NCI-H1930 (cell line): Measurements from ENCODE around the gene TMEM132D.

Experiments used
- DNase-seq, 2 experiments: peaks; one replicate each; lab custom pipeline; 2025; lab: John Stamatoyannopoulos, UW

TMEM132D gene

GRCh38 chr12:129337413-129337812 lies 566.4 kb downstream of the TMEM132D start:
- no peak for DNase-seq

GRCh38 chr12:129335773-129336172 lies 568.1 kb downstream of the TMEM132D start:
- no peak for DNase-seq

GRCh38 chr12:129332286-129332685 lies 571.5 kb downstream of the TMEM132D start:
- DNase-seq: no peak

DNA sequence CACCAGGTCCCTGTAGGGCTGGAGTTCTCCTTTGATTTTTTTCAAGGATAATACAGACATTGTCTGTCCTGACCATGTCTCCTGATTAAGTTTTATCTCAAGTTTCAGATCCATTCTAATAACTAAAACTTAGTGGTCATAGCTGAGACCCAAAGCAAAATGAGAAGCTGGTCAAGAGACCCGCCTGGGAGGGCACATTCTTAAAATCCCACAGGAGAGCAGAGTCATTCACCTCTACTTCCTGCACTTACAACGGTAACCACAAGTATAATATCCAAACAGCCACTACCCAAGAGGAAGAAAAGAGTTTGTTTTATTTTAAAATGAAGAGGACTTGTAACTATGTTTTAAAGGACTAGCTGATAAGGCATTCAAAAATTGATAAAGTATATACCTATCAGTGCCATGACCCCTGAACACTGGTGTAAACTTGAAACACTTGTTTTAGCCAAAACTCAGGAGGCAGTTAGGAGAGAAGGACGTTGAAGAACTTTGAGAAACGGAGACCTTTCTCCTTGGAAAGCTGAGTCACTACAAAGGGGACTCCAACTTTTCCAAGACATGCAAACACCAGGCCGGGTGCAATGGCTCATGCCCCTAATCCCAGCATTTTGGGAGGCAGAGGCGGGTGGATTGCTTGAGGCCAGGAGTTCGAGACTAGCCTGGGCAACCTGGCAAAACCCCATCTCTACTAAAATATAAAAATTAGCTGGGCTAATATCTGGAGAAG lies 572.3 kb downstream of the TMEM132D start:
- DNase-seq: no peak

GRCh38 chr12:129328235-129328634 lies 575.6 kb downstream of the TMEM132D start:
- no peak for DNase-seq

GRCh38 chr12:129325566-129325965 lies 578.3 kb downstream of the TMEM132D start:
- DNase-seq: no peak

DNA sequence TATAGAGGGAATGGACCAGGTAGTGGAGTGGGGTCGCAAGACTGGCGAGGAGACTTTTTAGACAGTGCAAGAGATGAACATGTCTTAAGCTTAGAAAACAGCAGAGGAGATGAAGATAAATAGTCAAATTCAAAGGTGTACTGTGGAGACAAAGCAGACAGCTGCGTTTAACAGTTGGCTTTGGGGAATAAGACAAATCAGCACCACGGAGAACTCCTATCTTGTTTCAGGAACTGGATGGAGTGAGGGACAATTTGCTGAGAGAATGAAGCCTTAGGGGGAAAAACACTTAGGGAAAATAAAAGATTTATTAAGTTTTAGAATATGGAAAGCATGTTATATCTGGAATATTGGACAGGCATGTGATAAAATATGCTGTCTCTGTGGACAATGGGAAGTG lies 591.8 kb downstream of the TMEM132D start:
- no peak for DNase-seq

- no peak for DNase-seq
Observed at GRCh38 chr12:129310346-129310745, 593.5 kb downstream of the TMEM132D start.

DNA sequence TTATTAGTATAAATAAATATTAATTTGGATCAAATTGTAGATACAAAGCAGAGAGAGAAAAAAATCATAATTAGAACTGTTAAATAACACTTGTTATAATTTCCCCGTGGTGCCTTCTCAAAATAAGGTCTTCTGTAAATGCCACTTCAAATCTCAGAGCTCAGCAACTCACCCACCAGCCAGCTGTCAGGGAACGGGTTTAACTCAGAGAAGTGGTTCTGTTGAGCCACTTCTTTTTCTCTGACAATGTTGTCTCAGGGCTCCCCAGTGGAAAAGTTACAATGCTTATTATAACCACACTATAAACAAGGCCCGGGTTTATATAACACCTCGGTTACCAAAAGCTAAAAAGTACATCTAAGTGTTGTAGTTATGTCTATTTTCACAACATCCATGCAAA lies 598.0 kb downstream of the TMEM132D start:
- no peak for DNase-seq

DNA sequence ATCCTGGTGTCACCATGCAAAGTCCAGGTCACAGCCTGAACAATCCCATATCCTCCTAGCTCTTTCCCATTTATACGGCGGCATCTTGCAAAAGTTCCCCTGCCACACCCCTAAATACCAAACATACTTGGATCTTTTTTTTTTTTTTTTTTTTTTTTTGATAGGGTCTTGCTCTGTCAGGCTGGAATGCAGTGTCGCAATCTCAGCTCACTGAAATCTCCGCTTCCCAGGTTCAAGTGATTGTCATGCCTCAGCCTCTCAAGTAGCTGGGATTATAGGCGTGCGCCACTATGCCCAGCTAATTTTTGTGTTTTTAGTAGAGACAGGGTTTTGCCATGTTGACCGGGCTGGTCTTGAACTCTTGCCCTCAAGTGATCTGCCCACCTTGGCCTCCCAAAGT lies 599.3 kb downstream of the TMEM132D start:
- DNase-seq: no peak

DNA sequence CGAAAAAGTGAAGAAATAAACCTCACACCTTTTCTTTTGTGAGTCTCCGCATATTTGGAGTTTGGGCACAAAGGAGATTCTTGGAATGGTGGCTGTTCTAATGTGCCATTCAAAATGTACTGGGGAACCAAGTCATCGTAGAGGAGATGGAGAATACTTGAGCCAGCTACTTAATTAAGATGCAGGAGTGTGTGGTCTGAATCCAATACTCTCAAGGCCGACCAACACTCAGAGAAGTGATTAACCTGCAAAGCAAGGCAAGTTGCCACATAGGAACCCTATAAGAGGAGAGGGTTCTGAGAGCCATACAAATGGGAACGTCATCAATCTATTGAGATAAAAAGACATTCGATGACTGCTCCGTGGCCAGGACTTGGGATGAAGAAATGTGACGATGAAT lies 603.8 kb downstream of the TMEM132D start:
- no peak for DNase-seq

DNA sequence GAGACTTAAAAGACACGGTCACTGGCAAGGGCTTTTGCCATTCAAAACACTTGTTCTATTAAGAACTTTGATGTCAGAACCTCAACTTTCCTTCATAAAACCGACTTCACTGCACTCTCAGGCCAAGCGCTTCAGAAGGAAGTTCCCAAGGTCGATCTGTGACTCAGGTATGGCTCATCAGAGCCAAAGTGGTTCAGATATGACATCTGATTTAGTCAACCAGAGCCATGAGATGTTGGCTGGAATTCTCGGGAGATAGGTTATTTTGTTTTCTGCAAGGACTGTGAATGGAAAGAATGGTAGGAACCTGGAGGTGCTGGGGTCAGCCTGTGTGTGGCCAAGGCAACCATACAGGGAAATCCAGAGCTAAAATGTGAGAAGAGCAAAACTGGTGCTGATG lies 604.9 kb downstream of the TMEM132D start:
- DNase-seq: no peak

- no peak for DNase-seq
Observed at GRCh38 chr12:129296671-129297070, 607.2 kb downstream of the TMEM132D start.

- no peak for DNase-seq
Observed at GRCh38 chr12:129294868-129295267, 609.0 kb downstream of the TMEM132D start.

DNA sequence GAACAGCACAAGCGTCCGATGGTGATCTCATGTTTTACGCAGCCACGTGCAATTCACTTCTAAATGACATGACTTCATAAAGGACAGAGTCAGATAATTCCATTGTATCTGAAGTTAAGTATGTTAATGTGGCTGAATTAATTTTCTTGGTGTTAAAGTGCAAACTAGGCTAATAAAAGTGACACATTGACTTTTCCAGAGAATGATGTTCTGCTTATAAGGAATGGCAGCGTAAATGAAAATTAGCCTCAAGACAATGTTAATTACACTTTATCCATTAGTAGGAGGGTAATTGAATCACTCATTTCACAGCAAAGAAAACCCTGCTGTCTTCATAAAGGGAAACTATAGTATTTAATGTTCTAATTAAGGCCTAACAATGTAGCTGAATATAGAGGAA lies 624.1 kb downstream of the TMEM132D start:
- no peak for DNase-seq

DNA sequence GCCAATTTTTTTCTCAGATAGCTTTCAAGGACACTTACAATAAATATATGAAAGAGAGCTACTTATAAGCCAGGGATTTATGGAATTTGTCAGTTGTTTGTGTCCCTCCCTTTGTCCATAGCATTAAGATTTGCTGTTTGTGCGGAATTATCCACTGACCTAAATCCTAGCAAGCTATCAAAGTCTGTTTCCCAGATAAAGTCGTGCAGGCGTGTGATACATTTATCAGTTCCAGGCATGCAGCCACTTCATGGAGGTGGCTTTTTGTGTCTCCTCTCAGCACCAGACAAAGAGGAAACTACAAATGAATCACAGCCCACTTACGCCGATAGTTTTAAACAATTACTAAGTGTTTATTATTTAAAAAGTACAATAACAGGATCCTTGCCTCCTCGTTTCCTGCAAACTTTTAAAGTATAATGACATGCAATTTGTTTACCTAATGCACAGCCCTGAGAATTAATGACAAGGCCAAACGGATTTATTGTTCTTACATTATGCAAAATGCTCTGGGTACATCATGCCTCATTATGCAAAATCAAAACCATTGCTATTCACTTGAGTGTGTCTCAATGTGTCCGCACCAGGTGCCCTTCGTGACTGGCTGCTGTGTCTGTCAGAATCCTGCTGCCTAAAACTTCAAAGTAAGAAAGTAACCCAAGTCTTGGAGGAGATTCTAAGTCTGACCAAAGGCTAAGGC lies 627.3 kb downstream of the TMEM132D start:
- no peak for DNase-seq

- no peak for DNase-seq
Observed at GRCh38 chr12:129269756-129270495, 633.9 kb downstream of the TMEM132D start.

GRCh38 chr12:129258781-129259318 lies 645.0 kb downstream of the TMEM132D start:
- no peak for DNase-seq

DNA sequence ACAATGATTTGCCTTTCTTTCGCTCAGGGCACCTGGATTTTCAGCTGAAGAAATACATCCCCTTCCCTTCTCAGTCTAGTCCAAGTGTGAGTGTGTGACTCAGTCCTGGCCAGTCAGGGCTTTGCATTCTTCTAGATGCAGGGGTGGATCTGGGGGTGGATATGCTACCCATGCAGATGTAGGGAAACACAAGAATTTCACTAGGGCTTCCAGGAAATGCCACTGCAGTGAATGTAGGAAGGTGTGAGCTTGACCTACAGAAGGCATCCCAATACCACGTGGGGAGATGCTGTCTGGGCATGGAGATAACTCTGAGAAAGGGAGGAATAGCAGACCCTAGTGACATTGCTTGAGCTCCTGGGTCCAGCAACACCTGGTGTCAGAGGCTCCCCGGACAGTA lies 646.3 kb downstream of the TMEM132D start:
- no peak for DNase-seq

DNA sequence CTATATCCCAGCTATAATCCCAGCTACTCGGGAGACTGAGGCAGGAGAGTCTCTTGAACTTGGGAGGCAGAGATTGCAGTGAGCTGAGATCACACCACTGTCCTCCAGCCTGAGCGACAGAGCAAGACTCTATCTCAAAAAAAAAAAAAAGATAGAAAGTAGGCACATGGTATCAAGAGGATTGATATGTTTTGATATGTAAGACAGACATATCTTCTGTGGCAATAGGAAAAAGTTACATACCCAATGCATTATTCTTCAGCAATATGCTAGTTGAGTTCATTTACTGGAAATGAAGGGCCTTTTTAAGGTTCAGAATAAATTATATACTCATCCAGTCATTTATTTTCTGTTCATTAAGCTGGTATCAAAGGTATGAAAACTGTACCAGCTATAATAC lies 657.2 kb downstream of the TMEM132D start:
- no peak for DNase-seq

DNA sequence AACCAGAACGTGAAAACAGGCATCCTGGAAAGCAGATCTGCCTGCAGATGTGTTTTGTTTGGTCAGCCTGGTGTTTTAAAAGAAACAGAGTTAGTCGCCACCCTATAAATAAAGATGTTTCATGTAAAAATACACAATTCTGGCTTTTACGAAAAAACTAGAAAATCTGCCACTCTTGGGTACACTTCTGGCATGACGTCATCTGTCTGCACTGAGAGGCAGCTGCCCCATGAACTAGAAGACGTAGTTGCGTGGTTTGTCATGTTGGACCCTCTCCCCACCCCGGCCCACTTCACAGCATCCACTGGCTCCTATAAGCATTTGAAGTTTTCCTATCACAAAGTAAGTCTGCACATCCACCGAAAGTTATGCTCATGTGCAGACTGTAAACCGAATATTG lies 658.1 kb downstream of the TMEM132D start:
- no peak for DNase-seq

DNA sequence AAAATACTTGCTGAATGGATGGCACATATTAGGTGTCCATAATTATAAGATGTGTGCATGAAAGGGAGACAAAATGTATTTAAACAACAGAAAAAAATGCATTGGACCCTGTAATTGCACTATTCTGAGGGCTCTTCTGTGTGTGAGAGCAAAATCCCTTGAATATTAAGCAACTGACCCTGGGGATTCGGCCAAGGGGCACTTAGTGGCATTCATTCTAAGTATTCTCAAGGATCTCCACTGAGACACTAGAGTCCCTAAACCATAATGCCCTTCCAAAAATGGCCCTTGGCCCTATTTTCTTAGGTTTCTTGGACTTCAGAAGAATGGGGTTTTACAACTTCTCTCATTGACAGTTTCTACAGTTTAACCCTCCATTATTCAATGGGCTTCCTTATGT lies 662.0 kb downstream of the TMEM132D start:
- DNase-seq: no peak

GRCh38 chr12:129237881-129238280 lies 665.9 kb downstream of the TMEM132D start:
- no peak for DNase-seq
